ENCODE results near the gene LTBR.

- TF ChIP-seq CTCF (conservative IDR thresholded peaks at IDR 0.05 in 1 of 2, IDR thresholded peaks at IDR 0.05 in 1 of 2; ENCODE audit: low read depth in 1 of 2, low read length in 2 of 2) (no peak), EZH2 (IDR thresholded peaks at IDR 0.05; ENCODE audit: low read length, missing control alignments) (no peak)
These were observed 41.9 kb downstream of the LTBR start for GRCh38 chr12:6425590-6426531.

All from fibroblast of lung (primary cell).